Erythroblast (primary cell): ENCODE results near the gene RPL41.

Experiments used
- GATA1 ChIP-seq: IDR thresholded peaks from 2 replicates; pipeline ENCODE4 v1.6.1; 2011; ENCODE audit warnings: low read depth, mild to moderate bottlenecking, control low read depth, low read length, moderate library complexity
- POLR2A ChIP-seq: IDR thresholded peaks from 2 replicates; pipeline ENCODE4 v1.6.1; 2011; ENCODE audit warnings: mild to moderate bottlenecking, low read length

- no peak for TF ChIP-seq POLR2A
- TF ChIP-seq GATA1 = no peak
Observed at GRCh38 chr12:56141946-56142784, 25.7 kb downstream of the RPL41 start.
